Osteoblast (primary cell): ENCODE data around the gene AMIGO1. TPM values are rescaled to one million over a fixed set of nuclear protein-coding genes. Genes with fewer than 3 reads are reported as not detected.

Experiments used
- DNase-seq: peaks from one replicate; pipeline ENCODE4 v3.0.0; 2011; ENCODE audit warnings: low spot score, mixed read lengths; ENCODE audit not compliant: insufficient read length; ENCODE audit errors: missing footprints
- H2AFZ ChIP-seq: 2 replicates; pipeline ENCODE4 v1.6.0; 2011; ENCODE audit warnings: mild to moderate bottlenecking, low read length
- H3K27ac ChIP-seq: 2 replicates; pipeline ENCODE4 v1.5.1; 2011; ENCODE audit warnings: mild to moderate bottlenecking, low read depth, low read length, moderate library complexity
- H3K27me3 ChIP-seq: 2 replicates; pipeline ENCODE4 v1.6.0; 2012; ENCODE audit warnings: mild to moderate bottlenecking, control low read depth, inconsistent platforms, low read length, moderate library complexity; ENCODE audit not compliant: insufficient read depth
- H3K36me3 ChIP-seq: 2 replicates; pipeline ENCODE4 v1.5.1; 2011; ENCODE audit warnings: mild to moderate bottlenecking, low read length, control low read depth, moderate library complexity; ENCODE audit not compliant: insufficient read depth
- H3K4me1 ChIP-seq: 2 replicates; pipeline ENCODE4 v1.5.1; 2011; ENCODE audit warnings: mild to moderate bottlenecking, low read length, control low read depth, moderate library complexity; ENCODE audit not compliant: insufficient read depth
- H3K4me2 ChIP-seq: 2 replicates; pipeline ENCODE4 v1.6.0; 2011; ENCODE audit warnings: mild to moderate bottlenecking, low read length; ENCODE audit not compliant: insufficient read depth
- H3K4me3 ChIP-seq: fragments of 200-600 bp; sonication (generic); 3 replicates; pipeline ENCODE4 v1.5.1; 2012; ENCODE audit warnings: mild to moderate bottlenecking, low read length, inconsistent platforms; ENCODE audit not compliant: insufficient read depth
- H3K79me2 ChIP-seq: 2 replicates; pipeline ENCODE4 v1.6.0; 2012; ENCODE audit warnings: mild to moderate bottlenecking, low read length, control low read depth, inconsistent platforms; ENCODE audit not compliant: insufficient read depth
- H3K9me3 ChIP-seq: 2 replicates; pipeline ENCODE4 v1.5.1; 2011; ENCODE audit warnings: low read depth, low read length, control low read depth
- H4K20me1 ChIP-seq: 2 replicates; pipeline ENCODE4 v1.6.0; 2012; ENCODE audit warnings: mild to moderate bottlenecking, low read length, control low read depth; ENCODE audit not compliant: insufficient read depth
- CTCF ChIP-seq: IDR thresholded peaks from 2 replicates; pipeline ENCODE4 v1.5.1; 2011; ENCODE audit warnings: mild to moderate bottlenecking, low read depth, low read length, moderate library complexity; ENCODE audit errors: extremely low read depth
- total RNA-seq: library from RNA; depleted of rRNA; stranded (reverse); fragments of >200 nt; gene quantifications from 2 replicates; pipeline ENCODE4 v1.2.3, GENCODE V29; 2012

AMIGO1 gene
- total RNA-seq, 1 donor, result 2.5 TPM

- no peak overlapping the region for H3K4me3 ChIP-seq
- H3K27ac ChIP-seq, result no peak overlapping the region
- no peak for TF ChIP-seq CTCF
- no peaks in the 10 kb centered on the region for H3K9me3 ChIP-seq
- no peaks in the 10 kb centered on the region for H3K79me2 ChIP-seq
- no peak overlapping the region for H2AFZ ChIP-seq
- peak; percentile 58 for DNase-seq
- no peaks in the 10 kb centered on the region for H4K20me1 ChIP-seq
- peaks cover 20% of the 10 kb centered on the region for H3K27me3 ChIP-seq
- H3K36me3 ChIP-seq, result no peaks in the 10 kb centered on the region
- H3K4me2 ChIP-seq, result no peak overlapping the region
- no peaks in the 10 kb centered on the region for H3K4me1 ChIP-seq
Observed at GRCh38 chr1:109521002-109521951, 11.8 kb upstream of the AMIGO1 start.

GRCh38 chr1:109517337-109517736, 7.8 kb upstream of the AMIGO1 start:
- peak; percentile 53 for DNase-seq
- no peak overlapping the region for H3K27ac ChIP-seq
- H3K9me3 ChIP-seq, result no peaks in the 10 kb centered on the region
- peaks cover 18% of the 10 kb centered on the region for H3K27me3 ChIP-seq
- H2AFZ ChIP-seq, result no peak overlapping the region
- H3K4me2 ChIP-seq, result no peak overlapping the region
- no peaks in the 10 kb centered on the region for H3K4me1 ChIP-seq
- no peaks in the 10 kb centered on the region for H3K36me3 ChIP-seq
- H3K4me3 ChIP-seq, result no peak overlapping the region
- H4K20me1 ChIP-seq, result no peaks in the 10 kb centered on the region
- no peaks in the 10 kb centered on the region for H3K79me2 ChIP-seq
- no peak for TF ChIP-seq CTCF

- Histone ChIP-seq H3K9me3 (no peaks in the 10 kb centered on the region), H3K27ac (no peak overlapping the region), H3K36me3 (no peaks in the 10 kb centered on the region), H3K4me2 (no peak overlapping the region), H3K4me3 (no peak overlapping the region), H3K79me2 (no peaks in the 10 kb centered on the region), H3K4me1 (no peaks in the 10 kb centered on the region), H4K20me1 (no peaks in the 10 kb centered on the region), H3K27me3 (peaks cover 14% of the 10 kb centered on the region), H2AFZ (no peak overlapping the region)
- no peak for TF ChIP-seq CTCF
- DNase-seq, result no peak
Observed at GRCh38 chr1:109516872-109517271, 7.3 kb upstream of the AMIGO1 start.

- no peak overlapping the region for H3K4me2 ChIP-seq
- no peak for TF ChIP-seq CTCF
- H3K9me3 ChIP-seq, result no peaks in the 10 kb centered on the region
- peaks cover 11% of the 10 kb centered on the region for H3K27me3 ChIP-seq
- no peak overlapping the region for H3K27ac ChIP-seq
- H3K4me1 ChIP-seq, result peaks cover 6% of the 10 kb centered on the region
- no peak overlapping the region for H3K4me3 ChIP-seq
- no peaks in the 10 kb centered on the region for H3K36me3 ChIP-seq
- H3K79me2 ChIP-seq, result no peaks in the 10 kb centered on the region
- DNase-seq, result no peak
- H4K20me1 ChIP-seq, result no peaks in the 10 kb centered on the region
- H2AFZ ChIP-seq, result no peak overlapping the region
Observed at GRCh38 chr1:109514846-109515245, 5.3 kb upstream of the AMIGO1 start.
